Sigmoid colon (tissue), 7 donors: ENCODE measurements around the gene TMEM61. TPM values are rescaled to one million over a fixed set of nuclear protein-coding genes. Genes with fewer than 3 reads are reported as not detected.

Source experiments
- DNase-seq: peaks from one replicate; pipeline ENCODE4 v3.0.0-alpha.2; 2019
- H3K27ac ChIP-seq, 4 donors: fragments of 200-600 bp; sonication (generic); one replicate each; pipeline ENCODE4 v1.5.1; 2016 to 2019; ENCODE audit warnings: mild to moderate bottlenecking in 1 of 4
- H3K27me3 ChIP-seq, 3 donors: fragments of 200-600 bp; sonication (generic); one replicate each; pipeline ENCODE4 v1.5.1; 2019; ENCODE audit warnings: mild to moderate bottlenecking in 1 of 3
- H3K36me3 ChIP-seq, 4 donors: fragments of 200-600 bp; sonication (generic); one replicate each; pipeline ENCODE4 v1.5.1; 2016 to 2019
- H3K4me1 ChIP-seq, 4 donors: fragments of 200-600 bp; sonication (generic); one replicate each; pipeline ENCODE4 v1.5.1; 2017 to 2019
- H3K4me3 ChIP-seq, 4 donors: fragments of 200-600 bp; sonication (generic); one replicate each; pipeline ENCODE4 v1.5.1; 2017 to 2019; ENCODE audit warnings: mild to moderate bottlenecking in 2 of 4, moderate library complexity in 1 of 4
- H3K9me3 ChIP-seq, 4 donors: fragments of 200-600 bp in 3 of 4; sonication (generic) in 3 of 4; one replicate each; pipeline versions ENCODE4 v1.5.1 to v1.6.1; 2013 to 2019
- EP300 ChIP-seq, 4 donors: sonication (generic); formaldehyde crosslinking; IDR thresholded peaks; one replicate each; pipeline ENCODE4 v1.6.1; 2017; ENCODE audit warnings: antibody characterized with exemption in 4 of 4
- POLR2A ChIP-seq, 2 donors: fragments of 450-650 bp; IDR thresholded peaks; one replicate each; pipeline ENCODE4 v1.6.1; 2016; ENCODE audit warnings: antibody characterized with exemption in 2 of 2, mild to moderate bottlenecking in 2 of 2, moderate library complexity in 2 of 2
- POLR2AphosphoS5 ChIP-seq, 4 donors: sonication (generic); formaldehyde crosslinking; IDR thresholded peaks; one replicate each; pipeline ENCODE4 v1.6.1; 2017; ENCODE audit warnings: antibody characterized with exemption in 4 of 4
- WGBS, 2 donors: extraction: QIAGEN DNeasy Blood & Tissue Kit; methylation state at CpG; one replicate each; pipeline ENCODE4 v1.1.7; 2013; 5-methylcytosine and 5-hydroxymethylcytosine counted together
- intact Hi-C: fragments of 100-400 bp; cut with DNase I; formaldehyde crosslinking; loops from one replicate; pipeline ENCODE4 v1.15.1; 2023
- polyA plus RNA-seq, 3 donors: library from polyadenylated mRNA; stranded (reverse); fragments of 200-250 nt; gene quantifications; one replicate each; pipeline ENCODE4 v1.2.3, GENCODE V29; 2013
- total RNA-seq, 4 donors: library from RNA; depleted of rRNA; stranded (reverse); fragments of >200 nt; gene quantifications; one replicate each; pipeline ENCODE4 v1.1.0, GENCODE V29; 2016
- TF ChIP-seq, protein P1 (sequence below), 4 experiments: fragments of 450-650 bp in 3 of 4; fragments of 200-600 bp in 1 of 4; IDR thresholded peaks; one replicate each; pipeline ENCODE4 v1.5.1; 2016 to 2019; ENCODE audit warnings: antibody characterized with exemption in 4 of 4, mild to moderate bottlenecking in 3 of 4, moderate library complexity in 2 of 4
- donor health status: healthy with polysubstance abuse.
- donor health status: Bipolar disorder and iron deficiency.
- donor health status: healthy.

TMEM61 gene
- total and polyA plus RNA-seq, 7 donors, result 0.41 to 15.3 (median 12.6) TPM; not detected in 2

DNA sequence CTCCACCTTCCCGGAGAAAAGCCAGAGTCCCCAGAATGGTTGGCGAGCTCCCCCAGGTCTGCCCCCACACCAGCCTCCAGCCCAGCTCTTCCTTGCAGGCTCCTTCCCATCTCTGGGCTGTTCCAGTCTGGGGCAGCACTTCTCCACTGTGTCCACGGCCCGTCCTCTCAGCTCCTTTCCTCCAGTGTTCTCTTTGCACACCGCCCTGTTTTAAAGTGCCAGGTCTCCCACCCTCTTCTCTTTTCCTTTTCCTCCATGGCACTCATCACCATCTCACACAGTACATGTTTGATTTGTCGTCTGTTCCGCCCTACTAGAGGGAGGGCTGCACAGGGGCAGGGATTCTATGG, 52.8 kb downstream of the TMEM61 start:
- Histone ChIP-seq H3K36me3 (no peaks in the 10 kb centered on the region), H3K4me3 (no peak overlapping the region), H3K27ac (no peak overlapping the region), H3K4me1 (peaks cover 0 to 4% (median 0%) of the 10 kb centered on the region in 4 donors), H3K9me3 (no peaks in the 10 kb centered on the region), H3K27me3 (peaks cover 0 to 36% (median 12%) of the 10 kb centered on the region in 3 donors)
- intact Hi-C loops, result no loop called here
- 81 to 89% methylated on average over 7 of the region's 7 CpGs for WGBS, 2 donors
- DNase-seq, result no peak
- no peak for TF ChIP-seq POLR2AphosphoS5 (IDR thresholded peaks at IDR 0.05)
- TF ChIP-seq POLR2A (IDR thresholded peaks at IDR 0.05), result no peak
- no peak for TF ChIP-seq EP300 (IDR thresholded peaks at IDR 0.05)

DNA sequence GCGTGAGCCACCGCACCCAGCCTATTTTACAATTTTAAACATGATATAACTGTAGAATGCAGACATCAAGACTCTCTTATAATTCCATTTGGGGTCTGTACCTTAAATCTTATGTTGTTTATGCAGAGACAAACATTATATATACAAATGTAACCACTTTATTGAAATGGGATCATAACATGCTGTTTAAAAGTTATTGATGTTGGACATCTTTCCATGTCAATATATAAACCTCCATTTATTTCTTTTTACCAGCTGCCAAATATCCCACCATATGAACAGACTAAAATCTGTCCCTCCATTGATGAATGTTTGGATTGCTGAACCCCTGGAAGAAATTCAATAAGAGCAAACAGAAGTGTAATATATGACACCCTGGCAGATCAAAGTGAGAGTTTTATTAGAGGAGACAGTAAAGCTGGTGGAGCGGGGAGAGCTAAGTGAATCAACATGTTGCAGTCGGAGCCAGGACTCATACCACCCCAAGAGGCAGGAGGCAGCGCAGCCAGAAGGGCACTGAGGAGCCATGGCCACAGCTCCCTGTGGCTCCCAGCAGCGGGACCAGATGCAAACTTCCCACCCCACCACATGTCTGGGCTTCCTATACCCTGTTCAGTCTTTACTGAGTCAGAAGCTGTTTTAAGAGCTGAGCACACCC, 54.2 kb downstream of the TMEM61 start:
- Histone ChIP-seq H3K36me3 (no peaks in the 10 kb centered on the region), H3K4me3 (no peak overlapping the region), H3K27ac (no peak overlapping the region), H3K9me3 (no peaks in the 10 kb centered on the region), H3K27me3 (peaks cover 0 to 50% (median 20%) of the 10 kb centered on the region in 3 donors), H3K4me1 (peaks cover 0 to 7% (median 7%) of the 10 kb centered on the region in 4 donors)
- no peak for DNase-seq
- TF ChIP-seq, protein P1, sequence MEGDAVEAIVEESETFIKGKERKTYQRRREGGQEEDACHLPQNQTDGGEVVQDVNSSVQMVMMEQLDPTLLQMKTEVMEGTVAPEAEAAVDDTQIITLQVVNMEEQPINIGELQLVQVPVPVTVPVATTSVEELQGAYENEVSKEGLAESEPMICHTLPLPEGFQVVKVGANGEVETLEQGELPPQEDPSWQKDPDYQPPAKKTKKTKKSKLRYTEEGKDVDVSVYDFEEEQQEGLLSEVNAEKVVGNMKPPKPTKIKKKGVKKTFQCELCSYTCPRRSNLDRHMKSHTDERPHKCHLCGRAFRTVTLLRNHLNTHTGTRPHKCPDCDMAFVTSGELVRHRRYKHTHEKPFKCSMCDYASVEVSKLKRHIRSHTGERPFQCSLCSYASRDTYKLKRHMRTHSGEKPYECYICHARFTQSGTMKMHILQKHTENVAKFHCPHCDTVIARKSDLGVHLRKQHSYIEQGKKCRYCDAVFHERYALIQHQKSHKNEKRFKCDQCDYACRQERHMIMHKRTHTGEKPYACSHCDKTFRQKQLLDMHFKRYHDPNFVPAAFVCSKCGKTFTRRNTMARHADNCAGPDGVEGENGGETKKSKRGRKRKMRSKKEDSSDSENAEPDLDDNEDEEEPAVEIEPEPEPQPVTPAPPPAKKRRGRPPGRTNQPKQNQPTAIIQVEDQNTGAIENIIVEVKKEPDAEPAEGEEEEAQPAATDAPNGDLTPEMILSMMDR (IDR thresholded peaks at IDR 0.05), result no peak
- TF ChIP-seq EP300 (IDR thresholded peaks at IDR 0.05) (no peak), POLR2AphosphoS5 (IDR thresholded peaks at IDR 0.05) (no peak), POLR2A (IDR thresholded peaks at IDR 0.05) (no peak)
- WGBS, 2 donors, result 72 to 81% methylated on average over 6 of the region's 6 CpGs
- intact Hi-C loops, result no loop called here

DNA sequence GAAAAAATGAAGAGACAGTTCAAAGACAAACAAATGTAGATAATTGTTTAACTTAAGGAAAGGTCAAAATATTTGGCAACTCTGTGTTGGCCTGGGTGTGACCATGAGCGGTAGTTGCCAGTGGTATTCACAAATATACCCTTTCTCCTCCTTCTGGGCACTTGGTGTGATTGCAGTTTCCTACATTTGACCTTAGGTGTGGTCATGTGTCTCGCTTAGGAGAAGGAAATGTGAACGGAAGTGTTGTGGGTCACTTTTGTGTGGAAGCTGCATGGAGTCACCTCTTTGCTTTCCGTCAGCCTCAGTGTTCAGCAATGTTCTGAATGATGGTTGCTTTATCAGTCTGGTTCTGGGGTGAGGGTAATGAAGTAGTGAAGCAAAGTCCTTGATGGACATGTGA, 55.5 kb downstream of the TMEM61 start:
- intact Hi-C loops, result no loop called here
- WGBS, 2 donors, result 34 to 54% methylated on average over 4 of the region's 4 CpGs
- no peaks in the 10 kb centered on the region for H3K9me3 ChIP-seq

DNA sequence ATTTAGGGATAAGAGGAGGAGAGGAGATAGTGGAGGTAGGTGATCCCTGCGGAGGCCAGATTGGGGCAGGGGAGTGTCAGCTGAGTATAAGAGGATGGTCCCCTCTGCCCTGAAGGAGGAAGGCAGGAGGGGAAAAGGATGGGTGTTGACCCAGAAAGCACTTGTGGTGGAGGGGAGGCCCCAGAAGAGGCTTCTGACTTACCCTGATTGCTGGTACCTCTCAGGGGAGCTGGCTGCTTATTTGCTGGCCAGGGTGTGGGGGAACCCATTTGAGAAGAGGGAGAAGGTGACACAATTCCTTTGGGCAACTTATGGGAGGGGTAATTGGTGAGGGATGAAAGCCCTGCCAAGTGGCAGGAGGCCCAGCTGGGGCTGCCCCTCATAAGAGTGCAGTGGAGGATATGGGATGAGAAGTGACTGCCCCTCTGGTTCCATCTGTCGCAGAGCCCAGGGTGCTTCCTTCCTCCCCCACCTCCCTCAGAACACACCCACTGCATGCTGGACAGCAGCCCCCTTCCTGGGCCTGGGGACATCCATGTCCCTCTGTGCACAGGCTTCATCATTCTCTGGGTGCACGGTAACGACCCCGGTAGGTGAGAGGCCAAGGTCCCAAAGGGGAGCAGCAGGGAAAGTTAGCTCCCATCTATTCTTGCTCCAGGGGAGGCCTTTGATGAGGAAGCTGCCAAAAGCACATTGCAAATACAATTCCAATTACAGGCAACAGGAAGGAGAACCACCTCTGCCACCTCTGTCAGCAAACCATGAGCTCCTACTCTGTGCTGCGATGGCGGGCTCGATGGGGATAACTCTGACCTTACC, 57.5 kb downstream of the TMEM61 start:
- WGBS, 2 donors, result 83 to 85% methylated on average over 8 of the region's 8 CpGs
- intact Hi-C loops, result no loop called here
- TF ChIP-seq, protein P1 (IDR thresholded peaks at IDR 0.05), result no peak
- TF ChIP-seq POLR2AphosphoS5 (IDR thresholded peaks at IDR 0.05) (no peak), EP300 (IDR thresholded peaks at IDR 0.05) (no peak), POLR2A (IDR thresholded peaks at IDR 0.05) (no peak)
- no peak overlapping the region for H3K27ac ChIP-seq
- H3K4me3 ChIP-seq, result no peak overlapping the region
- peaks cover 0 to 61% (median 32%) of the 10 kb centered on the region in 3 donors for H3K27me3 ChIP-seq
- DNase-seq, result no peak
- peaks cover 0 to 15% (median 11%) of the 10 kb centered on the region in 4 donors for H3K4me1 ChIP-seq
- H3K36me3 ChIP-seq, result no peaks in the 10 kb centered on the region
- no peaks in the 10 kb centered on the region for H3K9me3 ChIP-seq

More for the DNA sequence above, 55.5 kb downstream of the TMEM61 start:
- no peak for DNase-seq
- TF ChIP-seq, protein P1 (IDR thresholded peaks at IDR 0.05), result no peak
- TF ChIP-seq POLR2A (IDR thresholded peaks at IDR 0.05) (no peak), EP300 (IDR thresholded peaks at IDR 0.05) (no peak), POLR2AphosphoS5 (IDR thresholded peaks at IDR 0.05) (no peak)
- Histone ChIP-seq H3K27ac (no peak overlapping the region), H3K27me3 (peaks cover 0 to 61% (median 32%) of the 10 kb centered on the region in 3 donors), H3K4me3 (no peak overlapping the region), H3K36me3 (no peaks in the 10 kb centered on the region), H3K4me1 (peaks cover 0 to 15% (median 11%) of the 10 kb centered on the region in 4 donors)

DNA sequence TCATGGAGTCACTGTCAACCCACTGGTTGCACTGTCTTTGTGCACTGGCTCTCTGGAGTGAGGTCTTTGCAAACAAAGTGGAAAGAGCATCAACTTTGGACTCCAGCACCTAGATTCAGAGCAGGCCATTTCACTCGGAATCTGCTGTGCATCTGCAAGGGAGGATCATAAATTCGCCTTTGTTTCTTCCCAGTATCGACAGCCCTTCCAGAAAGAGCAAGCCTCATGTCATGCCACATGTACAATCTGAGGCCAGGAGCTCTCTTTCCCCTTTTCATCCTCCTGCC, 58.1 kb downstream of the TMEM61 start:
- H3K4me1 ChIP-seq, result peaks cover 0 to 15% (median 11%) of the 10 kb centered on the region in 4 donors
- no peak overlapping the region for H3K27ac ChIP-seq
- no peaks in the 10 kb centered on the region for H3K9me3 ChIP-seq
- no peaks in the 10 kb centered on the region for H3K36me3 ChIP-seq
- 78 to 89% methylated on average over 3 of the region's 3 CpGs for WGBS, 2 donors
- no peak for TF ChIP-seq POLR2AphosphoS5 (IDR thresholded peaks at IDR 0.05)
- TF ChIP-seq EP300 (IDR thresholded peaks at IDR 0.05), result no peak
- no peak for TF ChIP-seq POLR2A (IDR thresholded peaks at IDR 0.05)
- TF ChIP-seq, protein P1 (IDR thresholded peaks at IDR 0.05), result no peak
- no peak overlapping the region for H3K4me3 ChIP-seq
- no peak for DNase-seq
- intact Hi-C loops, result no loop called here
- H3K27me3 ChIP-seq, result peaks cover 0 to 61% (median 32%) of the 10 kb centered on the region in 3 donors
